Keratinocyte (primary cell): ENCODE results near the gene KIAA0930. TPM values are rescaled to one million over a fixed set of nuclear protein-coding genes. Genes with fewer than 3 reads are reported as not detected.

ENCODE experiments used
- DNase-seq: peaks from one replicate; pipeline ENCODE4 v3.0.0-alpha.2; 2011; ENCODE audit warnings: low read depth, missing footprints, low spot score
- FAIRE-seq: peaks from 2 replicates; lab custom pipeline; 2011; peaks lifted over from hg19 to GRCh38; lab: Jason Lieb, UNC
- H2AFZ ChIP-seq: 2 replicates; pipeline ENCODE4 v1.6.0; 2012; ENCODE audit warnings: low read length, control low read depth, inconsistent platforms; ENCODE audit not compliant: control insufficient read depth
- H3K27ac ChIP-seq: 2 replicates; pipeline ENCODE4 v1.5.1; 2011; ENCODE audit warnings: low read length; ENCODE audit not compliant: control insufficient read depth, insufficient read depth
- H3K27me3 ChIP-seq: 3 replicates; pipeline ENCODE4 v1.6.0; 2011; ENCODE audit warnings: low read length; ENCODE audit not compliant: control insufficient read depth, insufficient read depth; ENCODE audit errors: extremely low read depth
- H3K36me3 ChIP-seq, 2 experiments: 2 replicates in 1 of 2; 3 replicates in 1 of 2; pipeline ENCODE4 v1.5.1; 2011; ENCODE audit warnings: low read length in 2 of 2, mild to moderate bottlenecking in 1 of 2; ENCODE audit not compliant: control insufficient read depth in 2 of 2, insufficient read depth in 2 of 2; ENCODE audit errors: extremely low read depth in 1 of 2
- H3K4me1 ChIP-seq: 3 replicates; pipeline ENCODE4 v1.5.1; 2011; ENCODE audit warnings: low read length; ENCODE audit not compliant: control insufficient read depth, insufficient read depth; ENCODE audit errors: extremely low read depth
- H3K4me2 ChIP-seq: 3 replicates; pipeline ENCODE4 v1.6.0; 2011; ENCODE audit warnings: low read depth, low read length; ENCODE audit not compliant: control insufficient read depth, insufficient read depth; ENCODE audit errors: extremely low read depth
- H3K4me3 ChIP-seq, 3 experiments: fragments of 200-600 bp in 1 of 3; sonication (generic) in 1 of 3; 2 replicates in 2 of 3; 3 replicates in 1 of 3; pipeline ENCODE4 v1.5.1; 2011 to 2016; ENCODE audit warnings: low read length in 3 of 3, mild to moderate bottlenecking in 3 of 3, control low read depth in 2 of 3, inconsistent platforms in 1 of 3, low read depth in 1 of 3, mixed read lengths in 1 of 3, mixed run types in 1 of 3, moderate library complexity in 1 of 3; ENCODE audit not compliant: control insufficient read depth in 2 of 3, insufficient read depth in 2 of 3; ENCODE audit errors: extremely low read depth in 1 of 3
- H3K79me2 ChIP-seq: 2 replicates; pipeline ENCODE4 v1.6.0; 2012; ENCODE audit warnings: low read length; ENCODE audit not compliant: control insufficient read depth, insufficient read depth
- H3K9ac ChIP-seq: 3 replicates; pipeline ENCODE4 v1.6.0; 2011; ENCODE audit warnings: low read length; ENCODE audit not compliant: control insufficient read depth, insufficient read depth; ENCODE audit errors: extremely low read depth
- H3K9me1 ChIP-seq: 3 replicates; pipeline ENCODE4 v1.6.0; 2011; ENCODE audit warnings: low read length; ENCODE audit not compliant: control insufficient read depth, insufficient read depth; ENCODE audit errors: extremely low read depth
- H3K9me3 ChIP-seq: 2 replicates; pipeline ENCODE4 v1.5.1; 2012; ENCODE audit warnings: low read depth, low read length; ENCODE audit not compliant: control insufficient read depth
- H4K20me1 ChIP-seq: 3 replicates; pipeline ENCODE4 v1.6.0; 2011; ENCODE audit warnings: low read length; ENCODE audit not compliant: control insufficient read depth, insufficient read depth; ENCODE audit errors: extremely low read depth
- CTCF ChIP-seq, 3 experiments: IDR thresholded peaks in 1 of 3; conservative IDR thresholded peaks in 1 of 3; optimal IDR thresholded peaks in 1 of 3; 2 replicates in 2 of 3; 3 replicates in 1 of 3; pipeline versions ENCODE3 to v1.5.1; 2011; ENCODE audit warnings: low read length in 3 of 3, mild to moderate bottlenecking in 3 of 3, moderate library complexity in 2 of 3, control low read depth in 1 of 3, inconsistent platforms in 1 of 3; ENCODE audit not compliant: insufficient read depth in 2 of 3; ENCODE audit errors: extremely low read depth in 1 of 3
- EZH2 ChIP-seq: IDR thresholded peaks from one replicate; pipeline ENCODE4 v1.6.1; 2012; ENCODE audit warnings: inconsistent platforms, mild to moderate bottlenecking, low read length, moderate library complexity
- dilution Hi-C: fragments of 300-500 bp; cut with MboI; formaldehyde crosslinking; loops from one replicate; pipeline ENCODE4 v1.7.0; 2020; ENCODE audit warnings: low sequenced_read_pairs; ENCODE audit not compliant: extremely low pct_ligation_motif_present
- polyA plus RNA-seq, 5 experiments: library from polyadenylated mRNA; depleted of rRNA in 3 of 5; stranded (reverse) in 3 of 5; stranded (forward) in 1 of 5; unstranded in 1 of 5; fragments of >200 nt; gene quantifications; 1 replicate in 1 of 5; 2 replicates in 3 of 5; 3 replicates in 1 of 5; pipeline versions ENCODE4 v1.2.1 to v1.2.3, GENCODE V29; 2011 to 2012; ENCODE audit warnings: missing spikeins in 2 of 5, low read depth in 1 of 5, low replicate concordance in 1 of 5

KIAA0930 gene
- polyA plus RNA-seq, 1 donor (not counting 4 experiments of a cell fraction or from before 2014, with no cell fraction given) = 115 TPM

- DNase-seq = no peak
- H2AFZ ChIP-seq = no peak overlapping the region
- peaks cover 2% of the 10 kb centered on the region for H3K9me1 ChIP-seq
- peaks cover 15% of the 10 kb centered on the region for H3K4me1 ChIP-seq
- H3K36me3 ChIP-seq = peaks cover 10 to 32% of the 10 kb centered on the region in 2 experiments
- H3K27ac ChIP-seq = no peak overlapping the region
- TF ChIP-seq EZH2 (no peak), CTCF (optimal IDR thresholded peaks at IDR 0.05 in 1 of 3, IDR thresholded peaks at IDR 0.05 in 1 of 3, conservative IDR thresholded peaks at IDR 0.05 in 1 of 3; ENCODE audit: extremely low read depth in 1 of 3, insufficient read depth in 2 of 3, low read length in 3 of 3) (no peak)
- peaks cover 7% of the 10 kb centered on the region for H4K20me1 ChIP-seq
- no peak for FAIRE-seq
- no peaks in the 10 kb centered on the region for H3K9me3 ChIP-seq
- peaks cover 69% of the 10 kb centered on the region for H3K79me2 ChIP-seq
- H3K27me3 ChIP-seq = no peaks in the 10 kb centered on the region
- no peak overlapping the region for H3K9ac ChIP-seq
- H3K4me2 ChIP-seq = no peak overlapping the region
- dilution Hi-C loops = no loop called here
- no peak overlapping the region for H3K4me3 ChIP-seq
Measured at GRCh38 chr22:45157907-45158306, 82.8 kb downstream of the KIAA0930 start.

GRCh38 chr22:45155050-45155840 is 85.4 kb downstream of the KIAA0930 start:
- dilution Hi-C loops = no loop called here
- Histone ChIP-seq H3K9ac (no peak overlapping the region), H3K4me3 (no peak overlapping the region), H2AFZ (no peak overlapping the region), H3K27ac (no peak overlapping the region), H4K20me1 (peaks cover 3% of the 10 kb centered on the region), H3K4me1 (peaks cover 5% of the 10 kb centered on the region), H3K79me2 (peaks cover 57% of the 10 kb centered on the region), H3K27me3 (no peaks in the 10 kb centered on the region), H3K4me2 (no peak overlapping the region), H3K9me1 (peaks cover 2% of the 10 kb centered on the region), H3K36me3 (peaks cover 13 to 39% of the 10 kb centered on the region in 2 experiments), H3K9me3 (no peaks in the 10 kb centered on the region)
- FAIRE-seq (no peak), DNase-seq (no peak)
- TF ChIP-seq CTCF (optimal IDR thresholded peaks at IDR 0.05 in 1 of 3, IDR thresholded peaks at IDR 0.05 in 1 of 3, conservative IDR thresholded peaks at IDR 0.05 in 1 of 3; ENCODE audit: extremely low read depth in 1 of 3, insufficient read depth in 2 of 3, low read length in 3 of 3) (no peak), EZH2 (no peak)
